CD4-positive, alpha-beta T cell treated with Interleukin-1 beta for 1 hour (primary cell): ENCODE data around the gene HOXD11.

Experiments
- DNase-seq, 2 donors: peaks; one replicate each; pipeline ENCODE4 v3.0.0-alpha.2; 2020 to 2022

HOXD11 gene

GRCh38 chr2:176109192-176109901, 2.3 kb downstream of the HOXD11 start:
- no peak for DNase-seq

GRCh38 chr2:176109946-176110345, 2.9 kb downstream of the HOXD11 start:
- no peak for DNase-seq

- DNase-seq, result no peak
Observed at GRCh38 chr2:176110415-176111308, 3.6 kb downstream of the HOXD11 start.

- no peak for DNase-seq
Observed at GRCh38 chr2:176111309-176111663, 4.2 kb downstream of the HOXD11 start.

- DNase-seq, result no peak
Observed at GRCh38 chr2:176111846-176112374, 4.8 kb downstream of the HOXD11 start.

GRCh38 chr2:176112375-176113302, 5.6 kb downstream of the HOXD11 start:
- DNase-seq, result no peak

- DNase-seq, result no peak
Observed at GRCh38 chr2:176114120-176114929, 7.2 kb downstream of the HOXD11 start.

GRCh38 chr2:176114930-176115625, 8.0 kb downstream of the HOXD11 start:
- DNase-seq, result no peak

- no peak for DNase-seq
Observed at GRCh38 chr2:176115883-176116813, 9.1 kb downstream of the HOXD11 start, which contains the start of gene HOXD10. Gene HOXD10, plus strand, starts transcription at chr2:176116778. Its CDS starts 56 bp downstream, at chr2:176116834.

GRCh38 chr2:176117162-176117822, 10.2 kb downstream of the HOXD11 start:
- DNase-seq, result no peak

GRCh38 chr2:176117823-176118371, 10.8 kb downstream of the HOXD11 start:
- DNase-seq, result no peak

GRCh38 chr2:176118601-176119339, 11.7 kb downstream of the HOXD11 start:
- no peak for DNase-seq

- no peak for DNase-seq
Observed at GRCh38 chr2:176120364-176121189, 13.5 kb downstream of the HOXD11 start.

- DNase-seq, result no peak
Observed at GRCh38 chr2:176121190-176122051, 14.3 kb downstream of the HOXD11 start.

- DNase-seq, result no peak
Observed at GRCh38 chr2:176122052-176122682, 15.1 kb downstream of the HOXD11 start.
